HG03196 (cell line): ENCODE results near the gene IQCM.

Source experiments
- ATAC-seq: cut with Tn5 transposase; IDR thresholded peaks from one replicate; pipeline ENCODE4 v1.9.1; 2021; ENCODE audit not compliant: unreplicated experiment

Gene IQCM

DNA sequence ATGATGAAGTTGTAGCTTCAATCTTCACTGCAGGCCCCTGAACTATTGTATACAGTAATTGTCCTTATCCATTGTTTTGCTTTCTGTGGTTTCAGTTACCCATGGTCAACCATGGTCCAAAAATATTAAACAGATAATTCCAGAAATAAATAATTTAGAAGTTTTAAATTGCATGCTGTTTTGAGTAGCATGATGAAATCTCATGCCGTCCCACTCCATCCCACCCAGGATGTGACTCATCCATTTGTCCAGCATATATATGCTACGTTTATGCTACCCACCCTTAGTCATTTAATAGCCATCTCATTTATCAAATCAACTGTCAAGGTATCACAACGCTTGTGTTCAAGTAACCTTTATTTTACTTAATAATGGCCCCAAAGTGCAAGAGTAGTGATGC lies 34.5 kb downstream of the IQCM start:
- ATAC-seq, result no peak

DNA sequence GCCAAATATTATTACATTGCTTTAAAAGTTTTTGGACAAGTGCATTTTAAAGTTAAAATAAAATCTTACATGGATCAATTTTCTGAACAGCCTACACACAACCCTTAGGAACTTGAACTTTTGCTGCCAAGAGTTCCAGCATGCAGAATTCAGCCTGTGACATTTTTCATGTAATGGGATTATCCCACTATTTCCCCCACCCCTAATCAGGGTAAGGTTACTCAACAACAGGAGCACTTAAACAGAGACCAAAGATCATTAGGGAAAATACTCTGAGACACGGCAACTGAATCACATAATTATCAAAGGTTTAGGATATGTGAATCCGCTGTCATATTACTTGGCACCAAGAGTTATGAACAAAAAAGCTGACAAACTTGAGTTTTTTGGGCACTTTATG lies 47.2 kb downstream of the IQCM start:
- ATAC-seq, result no peak

DNA sequence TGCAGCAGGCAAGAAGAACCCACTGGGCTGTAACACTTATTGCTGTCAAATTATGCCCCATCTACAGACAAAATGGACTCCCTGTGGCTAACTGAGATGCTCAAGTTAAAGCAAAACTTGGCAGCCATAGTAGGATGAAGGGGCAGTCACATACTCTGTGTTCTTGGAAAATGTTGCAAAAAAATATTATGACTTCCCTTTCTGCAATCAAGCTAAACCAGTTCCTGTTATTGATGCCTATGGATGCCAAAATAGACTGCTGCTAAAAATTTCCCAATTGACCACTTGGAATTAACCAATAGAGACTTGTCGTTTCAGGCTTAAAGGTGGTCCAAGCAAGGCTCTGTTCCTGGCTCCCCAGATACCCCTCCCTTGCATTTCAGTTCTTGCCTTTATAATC lies 49.5 kb downstream of the IQCM start:
- ATAC-seq, result no peak

DNA sequence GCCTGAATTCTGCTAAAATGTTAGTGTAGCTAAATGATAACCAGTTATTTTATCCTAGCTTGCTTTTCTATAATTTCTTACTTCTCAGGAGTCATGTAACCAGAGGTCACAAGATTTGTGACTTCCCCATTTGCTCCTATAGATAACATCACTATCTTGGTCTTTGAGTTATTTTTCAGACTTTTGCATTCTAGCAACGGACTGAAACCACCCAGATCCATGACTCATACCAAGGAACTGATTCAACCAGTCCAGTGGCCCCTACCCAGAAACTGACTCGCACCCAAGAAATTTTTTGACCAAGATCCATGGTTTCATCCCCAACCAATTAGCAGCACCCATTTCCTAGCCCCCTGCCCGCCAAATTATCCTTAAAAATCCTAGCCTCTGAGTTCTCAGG lies 50.0 kb downstream of the IQCM start:
- ATAC-seq, result no peak

DNA sequence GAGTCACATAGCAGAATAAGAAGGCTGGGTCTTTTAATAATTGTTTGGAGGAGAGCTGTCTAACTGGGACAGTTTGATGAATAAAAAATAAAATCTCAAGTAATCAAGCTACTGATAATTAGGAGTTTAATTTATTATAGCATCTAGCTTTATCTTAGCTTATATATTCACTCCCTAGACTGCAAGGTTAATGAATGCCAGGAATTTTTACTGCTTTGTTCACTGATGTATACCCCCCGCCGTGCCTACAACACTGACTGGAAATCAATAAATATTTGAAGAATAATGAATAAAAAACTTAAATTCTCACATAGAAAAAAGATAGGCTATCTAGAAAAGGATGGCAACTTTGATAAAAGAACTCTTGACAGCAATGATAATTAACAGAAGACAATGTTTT lies 59.7 kb downstream of the IQCM start:
- ATAC-seq, result no peak

DNA sequence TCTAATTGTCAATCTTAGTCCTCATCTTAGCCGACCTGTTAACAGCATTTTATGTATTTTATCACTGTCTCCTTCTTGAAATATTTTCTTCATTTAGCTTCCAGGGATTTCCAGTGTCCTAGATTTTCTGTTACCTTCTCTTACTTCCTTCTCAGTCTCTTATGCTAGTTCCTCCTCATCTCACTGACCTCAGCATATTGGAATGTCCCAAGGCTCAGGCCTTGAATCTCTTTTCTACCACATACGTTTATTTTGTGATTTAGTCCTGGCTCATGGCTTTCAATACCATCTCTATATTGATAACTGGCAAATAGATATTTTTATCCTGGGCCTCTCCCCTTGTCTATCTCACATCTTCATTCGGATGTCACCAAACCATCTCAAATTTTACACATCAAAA lies 61.1 kb downstream of the IQCM start:
- no peak for ATAC-seq

DNA sequence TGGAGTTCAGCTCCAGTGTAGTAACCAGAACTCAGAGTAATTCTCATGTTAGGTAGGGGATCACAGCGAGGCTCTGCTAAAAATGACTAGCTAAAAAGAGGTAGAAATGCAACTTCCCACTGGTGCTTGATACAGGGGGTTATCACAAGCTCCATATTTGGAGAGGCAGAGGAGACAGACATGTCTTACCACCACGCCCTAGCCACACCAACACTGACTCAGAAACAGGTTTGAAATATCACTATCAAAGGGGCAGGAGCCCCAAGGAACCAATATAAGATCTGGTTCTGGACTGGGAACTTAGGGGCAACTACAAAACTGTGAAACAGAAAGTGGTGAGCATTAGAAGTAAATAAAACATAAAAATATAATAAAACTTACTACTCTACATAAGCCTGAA lies 62.9 kb downstream of the IQCM start:
- ATAC-seq, result no peak

DNA sequence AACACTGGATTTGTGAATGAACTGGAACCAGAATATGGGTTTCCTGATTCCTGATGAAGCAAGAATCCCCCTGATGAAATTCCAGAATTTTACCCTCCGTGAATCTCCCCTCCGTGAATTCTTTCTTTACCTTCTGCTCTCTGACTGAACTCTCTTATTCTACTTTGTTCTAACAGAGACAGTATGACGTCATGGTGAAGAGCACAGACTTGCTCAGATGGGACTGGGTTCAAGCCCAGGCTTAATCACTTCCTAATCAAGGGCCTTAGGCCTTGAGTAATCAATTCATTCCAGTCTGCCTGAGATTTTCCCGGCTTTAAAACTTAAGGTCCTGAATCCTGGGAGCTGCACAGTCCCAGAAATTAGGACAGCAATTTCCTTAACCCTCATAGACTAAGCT lies 64.5 kb downstream of the IQCM start:
- no peak for ATAC-seq

DNA sequence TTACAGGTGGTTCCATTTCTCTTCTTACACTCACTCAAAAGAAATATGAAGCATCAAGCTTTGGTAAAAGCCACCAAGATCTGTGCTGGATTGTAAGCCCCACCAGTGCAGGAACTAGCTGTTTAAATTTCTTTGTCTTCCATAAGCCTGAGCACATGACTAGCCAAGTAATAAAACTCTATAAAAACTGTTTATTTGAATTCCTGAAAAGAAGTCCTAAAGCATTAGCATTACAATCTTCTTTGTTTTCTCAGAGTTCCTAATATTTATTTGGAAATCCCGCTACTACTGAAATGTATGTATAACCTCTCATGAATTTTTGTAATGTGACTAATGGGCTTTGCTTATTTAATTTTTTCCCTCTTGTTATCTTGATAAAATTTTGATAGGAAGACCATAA lies 65.9 kb downstream of the IQCM start:
- no peak for ATAC-seq

DNA sequence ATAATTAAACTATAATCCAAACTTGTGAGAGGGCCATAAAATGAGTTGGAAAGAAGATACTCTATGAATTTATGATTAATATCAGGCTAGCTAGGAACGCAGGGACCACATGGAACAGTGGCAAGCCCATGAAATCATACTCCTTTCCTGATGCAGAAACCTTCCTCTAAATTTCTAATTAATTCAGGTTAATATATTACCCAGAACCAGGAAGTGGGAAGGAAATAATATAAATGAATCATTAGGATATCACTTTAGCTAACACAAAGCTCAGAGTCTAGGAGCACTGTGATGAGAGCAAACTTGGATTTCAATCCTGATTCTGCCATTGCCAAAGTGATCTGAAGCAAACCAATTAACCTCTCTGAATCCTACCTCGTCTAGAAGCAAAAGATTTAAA lies 68.0 kb downstream of the IQCM start:
- no peak for ATAC-seq

DNA sequence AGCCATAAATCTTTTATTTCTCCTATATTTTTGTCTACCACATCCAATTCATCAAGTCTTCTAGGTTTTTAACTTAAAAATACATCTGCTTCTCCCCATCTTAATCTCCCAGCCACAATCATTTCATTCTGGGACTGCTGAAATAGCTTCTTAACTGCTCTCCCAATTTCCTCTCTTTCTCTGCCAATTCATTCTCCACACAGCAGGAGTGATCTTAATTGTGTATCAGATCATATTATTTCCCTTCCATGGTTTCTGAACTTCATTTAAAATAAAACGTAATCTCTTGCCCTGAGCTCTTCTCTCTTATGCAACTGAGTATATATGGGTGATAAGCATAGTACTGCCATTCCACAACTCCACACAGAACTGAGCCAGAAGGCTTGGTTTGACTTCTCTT lies 69.4 kb downstream of the IQCM start:
- ATAC-seq, result no peak

DNA sequence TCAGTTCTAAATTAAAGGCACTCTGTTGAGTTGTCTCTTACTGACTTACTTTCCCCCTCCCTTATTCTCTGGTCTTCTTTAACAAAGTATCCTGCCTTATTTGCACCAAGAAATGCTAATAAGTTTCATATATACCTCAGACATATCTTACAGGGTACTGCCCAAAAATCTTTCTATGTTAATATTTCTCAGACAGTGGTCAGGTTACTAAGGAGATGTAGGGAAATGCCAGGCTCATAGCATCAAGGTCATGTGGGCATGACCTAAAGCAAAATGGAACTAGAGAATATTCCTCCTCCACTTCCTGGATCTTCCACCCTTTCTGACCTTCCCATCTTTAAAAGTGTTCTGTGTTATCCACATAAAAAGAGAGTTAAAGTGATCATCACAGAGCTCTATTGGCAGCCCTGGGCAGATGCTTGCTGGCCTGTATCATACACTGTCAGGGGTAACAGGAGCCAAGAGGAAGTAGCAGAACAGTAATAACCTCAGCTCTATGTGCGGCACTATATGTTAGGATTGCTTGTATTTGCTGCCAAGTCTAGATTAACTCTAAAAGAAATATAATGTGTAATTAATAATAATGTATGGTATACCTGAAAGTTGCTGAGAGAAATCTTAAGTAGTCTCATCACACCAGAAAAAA lies 74.3 kb downstream of the IQCM start:
- ATAC-seq, result no peak

DNA sequence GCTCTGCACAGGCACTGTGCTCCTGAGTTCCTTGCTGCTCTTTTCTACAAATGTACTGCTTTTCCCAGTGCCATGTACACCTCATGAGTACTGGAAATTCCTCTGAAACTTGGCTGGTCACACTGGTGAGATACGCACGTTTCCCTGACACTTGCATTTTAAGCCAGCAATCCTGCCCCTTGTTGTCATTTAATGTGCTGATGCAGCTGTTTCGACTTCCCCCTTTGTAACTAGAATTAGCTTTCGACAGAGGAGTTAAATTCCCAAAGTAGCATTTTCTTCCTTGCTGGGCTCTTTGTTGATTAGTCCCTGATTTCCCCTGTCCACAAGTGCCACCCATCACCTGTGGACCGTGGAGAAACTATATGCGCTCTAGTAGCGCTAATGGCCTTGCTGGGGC lies 77.5 kb downstream of the IQCM start:
- no peak for ATAC-seq

DNA sequence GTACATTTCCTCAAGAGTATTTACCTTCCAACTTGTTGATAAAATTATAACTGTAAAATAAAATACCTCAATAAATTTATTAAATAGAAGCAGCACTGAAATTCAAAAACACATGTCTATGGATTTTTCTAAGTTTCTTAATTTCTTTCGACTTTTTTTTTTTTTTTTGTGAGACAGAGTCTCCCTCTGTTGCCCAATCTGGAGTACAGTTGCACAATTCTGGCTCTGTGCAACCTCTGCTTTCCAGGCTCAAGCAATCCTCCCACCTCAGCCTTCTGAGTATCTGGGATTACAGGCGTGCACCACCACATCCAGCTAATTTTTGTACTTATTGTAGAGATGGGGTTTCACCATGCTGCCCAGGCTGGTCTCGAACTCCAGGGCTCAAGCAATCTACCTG lies 79.8 kb downstream of the IQCM start:
- ATAC-seq, result no peak

DNA sequence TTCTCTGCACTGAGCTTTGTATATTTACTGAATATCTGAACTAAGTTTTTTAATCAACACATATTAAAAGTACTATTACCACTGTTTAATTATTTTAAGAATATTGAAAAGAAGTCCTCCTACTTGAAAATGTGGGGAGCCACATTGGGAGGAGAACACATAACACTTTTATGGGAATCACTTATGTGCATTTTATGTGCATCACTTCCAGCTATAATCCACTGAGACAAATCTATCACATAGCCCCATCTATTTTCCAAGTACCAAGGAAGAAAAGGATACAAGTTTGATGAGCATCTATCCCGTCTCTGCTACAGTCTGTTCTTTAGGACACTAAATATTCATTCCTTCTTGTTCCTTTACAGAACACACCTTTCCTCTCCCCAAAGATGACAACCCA lies 87.2 kb downstream of the IQCM start:
- no peak for ATAC-seq

DNA sequence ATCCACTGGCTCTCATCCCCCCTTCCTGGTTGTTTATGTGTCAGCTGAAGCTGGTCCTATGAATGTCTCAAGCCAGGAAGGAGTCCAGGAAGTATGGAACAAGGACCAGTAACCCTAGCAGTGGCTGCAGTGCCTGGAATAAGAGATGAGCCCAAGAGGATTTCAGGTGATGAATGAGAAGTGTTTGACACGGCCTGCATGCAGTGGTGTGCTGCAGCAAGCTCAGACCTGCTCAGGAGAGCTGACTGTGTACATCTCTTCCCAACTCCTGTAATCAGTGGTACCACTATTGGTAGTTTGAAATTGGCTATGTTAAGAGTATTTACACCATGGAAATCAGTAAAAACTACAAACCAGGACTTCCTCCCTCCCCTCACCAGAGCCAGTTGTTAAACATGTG lies 88.0 kb downstream of the IQCM start:
- ATAC-seq, result no peak

DNA sequence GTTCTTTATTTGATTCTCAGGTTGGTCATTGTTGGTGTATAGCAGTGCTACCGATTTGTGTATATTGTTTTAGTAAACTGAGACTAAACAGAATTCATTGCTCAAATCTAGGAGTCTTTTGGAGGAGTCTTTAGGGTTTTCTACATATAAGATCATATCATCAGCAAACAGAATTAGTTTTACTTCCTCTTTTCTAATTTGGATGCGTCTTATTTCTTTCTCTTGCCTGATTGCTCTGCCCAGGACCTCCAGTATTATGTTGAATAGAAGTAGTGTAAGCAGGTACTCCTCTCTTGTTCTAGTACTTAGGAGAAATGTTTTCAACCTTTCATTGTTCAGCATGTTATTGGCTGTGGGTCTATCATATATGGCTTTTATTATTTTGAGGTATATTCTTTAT lies 92.6 kb downstream of the IQCM start:
- ATAC-seq, result no peak

DNA sequence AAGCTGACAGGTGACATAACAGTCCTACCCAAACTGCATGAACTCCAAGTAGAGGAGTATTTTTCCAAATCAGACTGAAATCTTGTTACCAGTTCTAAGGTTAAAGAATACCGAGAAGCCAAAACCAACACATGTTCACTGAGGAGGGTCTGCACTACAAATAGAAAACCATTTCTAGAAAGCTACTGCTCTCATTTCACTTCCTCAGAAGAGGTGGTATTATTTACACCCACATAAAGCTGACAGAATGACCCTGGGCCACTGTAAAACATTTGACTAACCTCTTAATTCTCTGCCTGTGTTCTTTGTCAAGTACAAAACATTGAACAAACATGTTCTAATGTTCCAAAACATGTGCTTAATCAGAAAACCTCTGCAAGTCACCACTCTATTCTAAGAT lies 95.8 kb downstream of the IQCM start:
- no peak for ATAC-seq

DNA sequence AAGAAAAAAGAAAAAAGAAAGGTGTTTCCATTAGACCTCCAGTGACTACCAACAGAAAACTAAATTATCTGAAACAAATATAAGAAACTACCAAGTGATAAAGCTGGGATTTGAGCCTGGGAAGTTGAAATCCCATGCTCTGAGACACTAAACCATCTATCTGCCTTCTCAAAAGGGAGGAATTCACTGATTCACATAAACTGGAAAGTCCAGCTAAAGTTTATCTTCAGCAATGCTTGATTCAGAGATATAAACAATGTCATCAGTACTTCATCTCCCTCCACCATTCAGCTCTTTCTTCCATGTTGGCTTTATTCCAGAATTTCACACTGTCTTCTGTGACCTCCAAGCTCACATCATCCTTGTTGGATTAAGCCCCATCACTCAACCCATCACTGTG lies 96.3 kb downstream of the IQCM start:
- no peak for ATAC-seq

DNA sequence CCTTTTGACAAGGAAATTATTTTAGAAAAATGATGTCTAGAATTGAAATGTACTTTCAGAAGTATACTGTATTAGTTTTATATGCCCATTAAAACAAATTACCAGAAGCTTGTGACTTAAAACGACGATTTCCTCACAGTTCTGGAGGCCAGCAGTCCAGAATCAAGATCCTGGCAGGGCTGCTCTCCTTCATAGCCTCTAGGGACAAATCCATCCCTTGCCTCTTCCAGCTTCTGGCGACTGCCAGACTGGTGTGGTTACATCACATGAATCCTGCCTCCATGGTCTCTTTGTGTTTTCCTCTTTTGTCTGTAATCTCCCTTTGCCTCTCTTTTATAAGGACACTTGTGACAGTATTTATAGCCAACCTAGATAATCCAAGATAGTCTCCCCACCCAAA lies 97.1 kb downstream of the IQCM start:
- no peak for ATAC-seq

DNA sequence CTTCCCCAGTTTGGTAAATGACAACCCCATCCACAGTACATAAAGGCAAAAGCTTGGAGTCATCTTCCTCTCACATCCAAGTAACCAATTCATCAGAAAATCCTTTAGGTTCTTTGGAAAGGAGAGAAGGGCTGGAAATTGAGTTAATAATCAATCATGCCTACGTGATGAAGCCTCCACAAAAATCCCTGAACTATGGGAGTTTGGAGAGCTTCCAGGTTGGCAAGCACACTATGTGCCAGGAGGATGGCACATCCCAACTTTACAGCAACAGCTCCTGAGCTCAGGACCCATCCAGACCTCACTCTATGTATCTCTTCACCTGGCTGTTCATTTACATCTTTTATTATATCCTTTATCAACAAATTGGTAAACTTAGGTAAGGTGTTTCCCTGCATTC lies 98.9 kb downstream of the IQCM start:
- ATAC-seq, result no peak

DNA sequence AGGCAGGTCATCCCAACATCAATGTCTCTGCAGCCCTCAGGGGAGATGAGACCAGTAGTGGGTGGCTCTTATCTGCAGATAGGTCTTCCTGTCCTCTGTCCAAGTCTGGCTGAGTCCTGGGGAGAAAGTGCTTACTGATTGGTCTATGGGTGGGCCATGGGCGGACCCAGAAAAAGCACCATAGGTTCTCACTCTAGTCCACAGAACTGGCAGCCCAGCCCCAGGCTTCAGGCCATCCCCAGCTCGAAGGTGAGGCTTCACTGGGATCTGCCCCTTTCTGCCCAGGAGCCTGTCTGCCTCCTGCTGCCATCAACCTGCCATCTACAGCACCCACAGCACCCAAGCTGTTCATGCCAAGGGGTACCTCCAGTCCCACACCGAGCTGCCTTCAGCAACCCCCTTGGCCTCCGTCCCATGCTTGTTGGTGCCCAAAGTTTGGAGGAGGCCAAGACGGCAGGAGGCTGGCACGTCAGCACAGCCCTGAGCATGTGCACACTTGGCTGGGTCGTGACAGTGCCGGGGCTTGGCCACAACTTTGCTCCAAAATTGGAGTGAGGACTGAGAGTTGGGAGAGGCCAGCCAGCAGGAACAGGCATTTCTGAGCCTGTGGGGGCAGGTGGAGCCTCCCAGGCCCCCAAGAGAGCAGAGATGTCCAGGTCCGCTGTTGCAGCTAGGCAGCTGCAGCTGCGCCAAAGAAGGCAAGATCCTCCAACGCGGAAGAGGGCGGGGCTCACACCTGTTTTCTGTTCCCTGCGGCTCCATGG lies 99.6 kb downstream of the IQCM start:
- no peak for ATAC-seq

DNA sequence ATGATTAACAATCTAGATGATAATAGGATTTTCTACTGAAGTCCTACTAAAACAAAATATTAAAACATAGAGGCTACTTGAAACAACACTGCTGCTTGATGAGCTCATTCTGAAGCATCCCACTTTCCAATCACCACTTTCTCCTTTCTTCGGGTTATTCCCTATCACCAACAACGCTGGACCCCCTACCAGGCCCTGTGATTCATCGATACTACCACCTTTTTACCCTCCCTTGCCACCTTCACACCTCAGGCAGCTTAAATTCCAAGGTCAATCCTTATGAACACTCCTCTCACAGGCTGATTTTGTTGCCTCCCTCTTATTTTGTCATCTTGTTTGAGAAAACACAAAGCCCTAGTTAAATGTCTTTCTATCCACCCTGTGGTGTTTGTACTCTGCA lies 102.6 kb downstream of the IQCM start:
- ATAC-seq, result no peak
